ENCODE results near the gene DGKG. TPM values are rescaled to one million over a fixed set of nuclear protein-coding genes. Genes with fewer than 3 reads are reported as not detected.

DGKG gene
- total and polyA plus RNA-seq, 7 donors, result 0.60 to 30.7 (median 6.1) TPM

DNA sequence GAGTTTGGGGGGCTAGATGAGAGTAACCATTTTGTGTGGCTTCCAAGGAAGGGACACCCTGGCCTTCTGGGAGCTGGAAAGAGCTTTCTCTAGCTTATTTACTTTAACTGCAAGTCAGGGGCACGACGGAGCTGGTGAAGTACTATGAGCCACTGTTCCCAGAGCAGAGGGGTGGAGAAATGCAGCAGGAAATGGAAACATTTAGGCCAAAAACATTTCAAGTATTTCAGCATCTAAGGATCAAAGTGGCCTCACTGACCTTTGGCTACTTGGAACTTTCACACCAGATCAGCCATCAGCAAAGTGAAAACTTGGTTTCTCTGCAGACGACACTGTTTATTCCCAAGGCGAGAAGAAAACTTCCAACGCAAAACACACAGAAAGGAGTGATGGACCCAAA lies 7.9 kb downstream of the DGKG start:
- no peaks in the 10 kb centered on the region for H3K27me3 ChIP-seq
- 71% methylated on average over 5 of the region's 5 CpGs for WGBS, 2 donors
- H3K4me3 ChIP-seq, result no peak overlapping the region
- no peaks in the 10 kb centered on the region for H3K36me3 ChIP-seq
- no peaks in the 10 kb centered on the region for H3K9me3 ChIP-seq
- TF ChIP-seq EP300 (IDR thresholded peaks at IDR 0.05) (no peak), POLR2AphosphoS5 (IDR thresholded peaks at IDR 0.05) (no peak), POLR2A (IDR thresholded peaks at IDR 0.05) (no peak)
- TF ChIP-seq, protein P1, sequence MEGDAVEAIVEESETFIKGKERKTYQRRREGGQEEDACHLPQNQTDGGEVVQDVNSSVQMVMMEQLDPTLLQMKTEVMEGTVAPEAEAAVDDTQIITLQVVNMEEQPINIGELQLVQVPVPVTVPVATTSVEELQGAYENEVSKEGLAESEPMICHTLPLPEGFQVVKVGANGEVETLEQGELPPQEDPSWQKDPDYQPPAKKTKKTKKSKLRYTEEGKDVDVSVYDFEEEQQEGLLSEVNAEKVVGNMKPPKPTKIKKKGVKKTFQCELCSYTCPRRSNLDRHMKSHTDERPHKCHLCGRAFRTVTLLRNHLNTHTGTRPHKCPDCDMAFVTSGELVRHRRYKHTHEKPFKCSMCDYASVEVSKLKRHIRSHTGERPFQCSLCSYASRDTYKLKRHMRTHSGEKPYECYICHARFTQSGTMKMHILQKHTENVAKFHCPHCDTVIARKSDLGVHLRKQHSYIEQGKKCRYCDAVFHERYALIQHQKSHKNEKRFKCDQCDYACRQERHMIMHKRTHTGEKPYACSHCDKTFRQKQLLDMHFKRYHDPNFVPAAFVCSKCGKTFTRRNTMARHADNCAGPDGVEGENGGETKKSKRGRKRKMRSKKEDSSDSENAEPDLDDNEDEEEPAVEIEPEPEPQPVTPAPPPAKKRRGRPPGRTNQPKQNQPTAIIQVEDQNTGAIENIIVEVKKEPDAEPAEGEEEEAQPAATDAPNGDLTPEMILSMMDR (IDR thresholded peaks at IDR 0.05), result no peak
- peak overlapping the region in 2 of 4 donors; percentile 31 to 47 for H3K27ac ChIP-seq
- H3K4me1 ChIP-seq, result peaks cover 0 to 9% (median 4%) of the 10 kb centered on the region in 4 donors
- intact Hi-C loops (cut with DNase I), result no loop called here
- DNase-seq, result no peak

DNA sequence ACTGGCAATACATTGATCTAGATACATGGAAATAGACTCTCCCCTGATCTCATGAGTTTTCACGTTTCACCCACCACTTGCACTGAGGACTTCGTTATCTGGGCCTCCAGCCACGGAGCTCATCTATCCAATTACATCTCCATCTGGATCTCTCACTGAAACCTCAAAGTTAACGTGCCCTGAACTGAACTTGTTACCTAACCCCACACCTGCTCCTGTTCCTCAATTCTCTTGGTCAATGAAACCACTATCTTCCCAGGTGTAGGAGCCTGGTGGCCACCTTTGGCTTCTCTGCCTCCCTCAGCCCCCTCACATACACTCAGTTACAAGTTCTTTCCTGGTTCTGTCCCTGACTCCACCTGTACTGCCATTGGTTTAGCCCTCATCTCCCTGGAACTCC lies 9.7 kb downstream of the DGKG start:
- Histone ChIP-seq H3K4me1 (peaks cover 0 to 8% (median 3%) of the 10 kb centered on the region in 4 donors), H3K27ac (peak overlapping the region in 1 of 4 donors; percentile 32), H3K9me3 (no peaks in the 10 kb centered on the region), H3K27me3 (no peaks in the 10 kb centered on the region), H3K36me3 (no peaks in the 10 kb centered on the region), H3K4me3 (no peak overlapping the region)
- DNase-seq, result no peak
- intact Hi-C loops (cut with DNase I), result no loop called here
- 66 to 71% methylated on average over 4 of the region's 4 CpGs for WGBS, 2 donors
- TF ChIP-seq POLR2AphosphoS5 (IDR thresholded peaks at IDR 0.05) (no peak), POLR2A (IDR thresholded peaks at IDR 0.05) (no peak), EP300 (IDR thresholded peaks at IDR 0.05) (no peak)
- TF ChIP-seq, protein P1 (IDR thresholded peaks at IDR 0.05), result no peak

- no peaks in the 10 kb centered on the region for H3K27me3 ChIP-seq
- H3K4me1 ChIP-seq, result peaks cover 0 to 10% (median 4%) of the 10 kb centered on the region in 4 donors
- 67 to 86% methylated on average over 5 of the region's 5 CpGs for WGBS, 2 donors
- no peak overlapping the region for H3K27ac ChIP-seq
- no peaks in the 10 kb centered on the region for H3K9me3 ChIP-seq
- no peaks in the 10 kb centered on the region for H3K36me3 ChIP-seq
- no peak for DNase-seq
- no peak overlapping the region for H3K4me3 ChIP-seq
- intact Hi-C loops (cut with DNase I), result no loop called here
- TF ChIP-seq POLR2AphosphoS5 (IDR thresholded peaks at IDR 0.05) (no peak), EP300 (IDR thresholded peaks at IDR 0.05) (no peak), POLR2A (IDR thresholded peaks at IDR 0.05) (no peak)
- TF ChIP-seq, protein P1 (IDR thresholded peaks at IDR 0.05), result no peak
These were observed 19.8 kb downstream of the DGKG start for GRCh38 chr3:186342197-186342596.

- H3K4me1 ChIP-seq, result peaks cover 0 to 10% (median 4%) of the 10 kb centered on the region in 4 donors
These were observed 21.8 kb downstream of the DGKG start for GRCh38 chr3:186340204-186340603.

More at GRCh38 chr3:186340204-186340603, 21.8 kb downstream of the DGKG start:
- Histone ChIP-seq H3K4me3 (no peak overlapping the region), H3K36me3 (no peaks in the 10 kb centered on the region), H3K27me3 (no peaks in the 10 kb centered on the region), H3K27ac (peak overlapping the region in 1 of 4 donors; percentile 7), H3K9me3 (no peaks in the 10 kb centered on the region)
- intact Hi-C loops (cut with DNase I), result no loop called here
- DNase-seq, result no peak
- TF ChIP-seq EP300 (IDR thresholded peaks at IDR 0.05), result no peak
- TF ChIP-seq, protein P1 (IDR thresholded peaks at IDR 0.05), result no peak
- no peak for TF ChIP-seq POLR2AphosphoS5 (IDR thresholded peaks at IDR 0.05)
- TF ChIP-seq POLR2A (IDR thresholded peaks at IDR 0.05), result no peak
